Ectodermal cell (in vitro differentiated cells): ENCODE data around the gene TBC1D1.

Source experiments
- H3K27ac ChIP-seq: 2 replicates; pipeline ENCODE4 v1.7.0; 2013; ENCODE audit warnings: mild to moderate bottlenecking, low read depth, low read length; ENCODE audit not compliant: insufficient read depth, poor library complexity, severe bottlenecking
- H3K27me3 ChIP-seq: 2 replicates; pipeline ENCODE4 v1.7.0; 2013; ENCODE audit warnings: mild to moderate bottlenecking, low read length; ENCODE audit not compliant: insufficient read depth, control insufficient read depth, poor library complexity, severe bottlenecking
- H3K36me3 ChIP-seq: one replicate; pipeline ENCODE4 v1.7.0; 2013; ENCODE audit warnings: low read length; ENCODE audit not compliant: control insufficient read depth, insufficient read depth
- H3K4me1 ChIP-seq: one replicate; pipeline ENCODE4 v1.7.0; 2013; ENCODE audit warnings: low read length; ENCODE audit not compliant: control insufficient read depth, insufficient read depth
- H3K4me3 ChIP-seq: 2 replicates; pipeline ENCODE4 v1.7.0; 2013; ENCODE audit warnings: low read depth, low read length, control low read depth; ENCODE audit not compliant: insufficient read depth
- H3K9me3 ChIP-seq: 2 replicates; pipeline ENCODE4 v1.7.0; 2013; ENCODE audit warnings: mild to moderate bottlenecking, low read length, moderate library complexity; ENCODE audit not compliant: control insufficient read depth
- WGBS, 2 experiments: methylation state at CpG; one replicate each; pipeline ENCODE4 v1.1.7; 2013; ENCODE audit warnings: missing lambda C conversion rate in 2 of 2; 5-methylcytosine and 5-hydroxymethylcytosine counted together

Gene TBC1D1

DNA sequence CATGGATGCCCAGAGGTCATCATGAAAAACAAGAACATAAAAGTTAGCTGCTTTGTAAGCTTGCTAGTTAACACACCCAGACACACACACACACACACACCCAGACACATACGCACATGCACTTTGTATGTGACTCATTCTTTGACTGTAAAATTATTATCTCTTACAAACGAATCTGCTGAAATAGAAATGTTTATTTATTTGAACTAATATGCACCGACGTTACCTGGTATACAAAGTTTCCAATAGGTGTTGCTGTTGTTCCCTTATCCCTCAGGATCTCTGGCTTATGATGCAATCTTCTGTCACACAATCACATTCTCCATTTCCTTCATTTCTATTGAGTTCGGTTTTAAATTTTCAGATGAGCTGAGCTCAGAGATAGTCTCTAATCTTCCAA is 278.6 kb downstream of the TBC1D1 start:
- H3K4me1 ChIP-seq, result no peaks in the 10 kb centered on the region
- WGBS, 2 experiments, result 93 to 94% methylated on average over 5 of the region's 5 CpGs
- H3K27me3 ChIP-seq, result no peaks in the 10 kb centered on the region
- no peaks in the 10 kb centered on the region for H3K36me3 ChIP-seq
- no peak overlapping the region for H3K4me3 ChIP-seq
- no peaks in the 10 kb centered on the region for H3K9me3 ChIP-seq
- H3K27ac ChIP-seq, result no peak overlapping the region

DNA sequence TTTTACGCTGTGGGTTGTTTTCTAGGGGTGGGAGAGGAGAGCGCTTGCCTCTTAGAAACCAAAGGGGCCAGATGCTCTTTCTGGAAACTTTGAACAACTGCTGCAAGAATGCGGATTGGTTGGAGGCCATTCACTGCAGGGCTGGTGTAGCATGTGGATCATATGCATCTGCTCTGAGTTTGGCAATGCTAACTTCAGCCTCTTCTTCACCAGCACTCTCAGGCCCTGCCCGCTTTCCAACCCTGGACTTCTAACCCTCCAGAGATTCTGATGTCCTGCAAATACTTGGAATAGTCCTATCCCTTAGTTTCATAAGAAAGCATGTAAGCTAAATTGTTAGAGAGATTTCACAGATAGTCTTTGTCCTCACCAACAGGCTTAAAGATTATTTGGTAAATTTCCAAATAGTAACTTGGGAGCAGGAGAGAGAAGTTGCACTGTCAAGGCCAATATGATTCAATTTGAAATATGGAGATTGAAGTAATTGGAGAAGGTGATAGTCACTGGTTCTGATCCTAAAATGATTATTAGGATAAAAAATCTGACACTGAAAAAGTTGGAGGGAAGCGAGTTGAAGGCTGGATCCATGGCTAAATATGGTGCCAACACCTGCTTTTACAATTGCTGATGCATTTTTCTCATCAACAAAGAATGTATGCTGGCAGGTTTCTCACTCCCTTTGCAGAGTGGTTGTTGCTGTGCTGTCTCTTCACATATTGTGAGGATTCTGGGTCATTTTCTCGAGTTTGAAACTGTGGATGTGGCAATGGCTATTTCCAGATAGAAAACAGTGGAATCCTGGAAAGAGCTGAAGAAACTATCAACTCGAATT is 279.7 kb downstream of the TBC1D1 start:
- Histone ChIP-seq H3K27ac (no peak overlapping the region), H3K36me3 (no peaks in the 10 kb centered on the region), H3K4me1 (no peaks in the 10 kb centered on the region), H3K4me3 (no peak overlapping the region), H3K9me3 (no peaks in the 10 kb centered on the region), H3K27me3 (no peaks in the 10 kb centered on the region)
- WGBS, 2 experiments, result 95% methylated on average over 7 of the region's 7 CpGs

DNA sequence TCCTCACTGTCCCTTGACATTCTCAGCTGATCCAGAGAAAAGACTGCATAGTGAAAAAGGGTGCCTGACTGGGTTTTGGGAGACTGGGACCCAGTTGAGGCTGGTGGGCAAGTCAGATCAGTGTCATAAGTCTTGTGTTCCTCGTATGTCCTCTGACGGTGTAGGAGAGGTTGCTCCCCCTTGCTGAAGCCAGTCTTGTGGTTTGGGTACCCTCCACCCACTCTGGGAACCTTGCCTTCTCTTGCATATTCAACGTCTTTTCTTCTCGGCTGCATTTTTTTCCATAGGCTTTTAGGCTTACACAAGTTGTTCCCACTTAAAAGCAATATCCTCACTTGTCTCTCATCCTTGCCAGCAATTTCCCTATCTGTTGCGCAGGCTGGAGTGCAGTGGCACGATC is 281.2 kb downstream of the TBC1D1 start:
- Histone ChIP-seq H3K27me3 (no peaks in the 10 kb centered on the region), H3K36me3 (no peaks in the 10 kb centered on the region), H3K27ac (no peak overlapping the region), H3K9me3 (no peaks in the 10 kb centered on the region), H3K4me3 (no peak overlapping the region), H3K4me1 (no peaks in the 10 kb centered on the region)
- WGBS, 2 experiments, result 91 to 95% methylated on average over 6 of the region's 6 CpGs

DNA sequence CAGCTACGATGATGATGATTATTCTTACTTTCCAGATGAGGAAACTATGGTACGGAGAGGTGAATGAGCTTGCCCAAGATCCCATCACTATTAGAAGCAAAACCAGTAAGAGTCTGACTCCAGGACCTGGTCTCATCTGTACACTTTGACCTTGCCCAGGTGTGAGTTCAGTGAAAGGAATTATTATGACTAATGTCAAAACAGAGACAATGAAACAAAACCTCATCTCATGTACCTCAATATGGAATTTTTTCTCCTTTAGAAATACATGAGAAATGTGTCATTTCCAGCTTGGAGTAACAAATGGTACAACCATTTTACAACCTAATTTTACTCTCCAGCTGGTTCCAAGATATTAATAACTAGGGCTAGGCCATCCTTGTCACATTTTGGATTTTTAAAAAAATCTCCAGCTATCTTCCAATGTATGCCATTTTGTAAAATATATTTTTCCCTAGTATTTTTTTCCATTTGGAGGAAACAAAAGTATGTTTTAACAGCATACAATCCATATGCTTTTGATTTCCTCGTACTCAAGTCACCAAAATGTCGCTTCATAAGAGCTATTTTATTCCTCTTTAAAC is 283.1 kb downstream of the TBC1D1 start:
- Histone ChIP-seq H3K27ac (no peak overlapping the region), H3K9me3 (no peaks in the 10 kb centered on the region), H3K4me1 (no peaks in the 10 kb centered on the region), H3K4me3 (no peak overlapping the region), H3K27me3 (no peaks in the 10 kb centered on the region), H3K36me3 (no peaks in the 10 kb centered on the region)
- WGBS, 2 experiments, result 93 to 99% methylated on average over 4 of the region's 4 CpGs

DNA sequence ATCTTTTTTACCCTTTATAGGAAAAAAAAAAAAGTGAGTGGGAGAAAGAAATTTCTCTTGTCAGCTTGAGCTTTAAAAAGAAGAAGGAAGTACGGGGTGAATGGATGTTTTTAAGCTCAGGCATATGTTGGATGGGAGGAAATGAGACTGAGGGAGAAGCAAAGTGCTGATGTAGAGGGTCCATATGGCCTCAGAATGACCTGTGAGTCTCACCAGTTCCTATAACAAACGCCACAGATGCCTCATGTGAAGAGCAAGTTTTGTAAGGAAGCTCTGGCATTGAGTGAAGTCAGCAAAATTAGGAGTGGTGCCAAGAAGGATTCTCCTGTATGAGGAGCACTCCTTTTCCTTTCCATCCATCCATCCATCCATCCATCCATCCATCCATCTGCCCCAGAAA is 283.9 kb downstream of the TBC1D1 start:
- no peak overlapping the region for H3K4me3 ChIP-seq
- H3K27me3 ChIP-seq, result no peaks in the 10 kb centered on the region
- H3K27ac ChIP-seq, result no peak overlapping the region
- no peaks in the 10 kb centered on the region for H3K9me3 ChIP-seq
- WGBS, 2 experiments, result 81 to 91% methylated on average over 2 of the region's 2 CpGs
- no peaks in the 10 kb centered on the region for H3K36me3 ChIP-seq
- H3K4me1 ChIP-seq, result no peaks in the 10 kb centered on the region

DNA sequence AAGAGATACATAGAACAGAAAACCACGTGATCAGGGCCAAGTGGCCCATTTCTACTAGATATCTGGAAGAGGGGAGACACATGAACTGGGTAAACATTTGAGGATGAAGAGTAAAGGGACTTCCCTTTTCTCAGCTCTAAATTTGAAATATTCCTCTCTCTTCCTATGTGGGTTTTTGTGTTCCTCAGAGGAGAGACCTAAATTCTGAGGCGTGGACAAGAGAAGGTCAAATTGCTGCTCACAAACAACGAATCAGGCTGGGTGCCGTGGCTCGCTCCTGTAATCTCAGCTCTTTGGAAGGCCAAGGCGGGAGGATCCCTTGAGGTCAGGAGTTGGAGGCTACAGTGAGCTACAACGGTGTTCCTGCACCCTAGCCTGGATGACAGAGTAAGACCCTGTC is 285.3 kb downstream of the TBC1D1 start:
- H3K27me3 ChIP-seq, result no peaks in the 10 kb centered on the region
- H3K9me3 ChIP-seq, result no peaks in the 10 kb centered on the region
- H3K4me3 ChIP-seq, result no peak overlapping the region
- no peak overlapping the region for H3K27ac ChIP-seq
- 96 to 97% methylated on average over 7 of the region's 7 CpGs for WGBS, 2 experiments
- no peaks in the 10 kb centered on the region for H3K36me3 ChIP-seq
- H3K4me1 ChIP-seq, result no peaks in the 10 kb centered on the region

DNA sequence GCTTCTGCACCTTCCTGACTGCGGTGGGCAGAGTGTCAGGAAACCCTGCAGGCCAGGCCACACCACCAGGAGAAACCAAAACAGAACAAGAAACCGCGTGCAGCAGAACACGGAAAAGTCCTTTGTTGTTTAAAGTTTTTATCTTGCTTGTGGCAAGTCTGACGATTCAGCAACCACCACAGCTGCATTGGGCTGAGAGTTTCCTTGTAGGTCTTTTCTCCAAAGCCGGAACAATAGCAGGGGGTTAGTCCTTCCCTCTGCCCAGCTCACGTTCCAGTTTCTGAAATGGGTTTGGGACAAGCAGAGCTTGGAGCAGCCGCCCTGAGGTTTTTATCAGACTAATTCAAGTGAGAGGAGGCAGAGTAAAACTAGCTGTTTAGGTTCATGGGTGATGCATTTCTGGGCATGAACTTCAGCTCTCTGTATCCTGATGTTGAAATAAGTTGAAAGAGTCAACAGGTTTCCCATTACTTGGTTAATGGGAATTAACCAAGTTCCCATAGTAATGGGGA is 286.2 kb downstream of the TBC1D1 start:
- Histone ChIP-seq H3K36me3 (no peaks in the 10 kb centered on the region), H3K27me3 (no peaks in the 10 kb centered on the region), H3K4me3 (no peak overlapping the region), H3K4me1 (no peaks in the 10 kb centered on the region), H3K27ac (no peak overlapping the region), H3K9me3 (peaks cover 4% of the 10 kb centered on the region)
- WGBS, 2 experiments, result 87 to 88% methylated on average over 8 of the region's 8 CpGs

DNA sequence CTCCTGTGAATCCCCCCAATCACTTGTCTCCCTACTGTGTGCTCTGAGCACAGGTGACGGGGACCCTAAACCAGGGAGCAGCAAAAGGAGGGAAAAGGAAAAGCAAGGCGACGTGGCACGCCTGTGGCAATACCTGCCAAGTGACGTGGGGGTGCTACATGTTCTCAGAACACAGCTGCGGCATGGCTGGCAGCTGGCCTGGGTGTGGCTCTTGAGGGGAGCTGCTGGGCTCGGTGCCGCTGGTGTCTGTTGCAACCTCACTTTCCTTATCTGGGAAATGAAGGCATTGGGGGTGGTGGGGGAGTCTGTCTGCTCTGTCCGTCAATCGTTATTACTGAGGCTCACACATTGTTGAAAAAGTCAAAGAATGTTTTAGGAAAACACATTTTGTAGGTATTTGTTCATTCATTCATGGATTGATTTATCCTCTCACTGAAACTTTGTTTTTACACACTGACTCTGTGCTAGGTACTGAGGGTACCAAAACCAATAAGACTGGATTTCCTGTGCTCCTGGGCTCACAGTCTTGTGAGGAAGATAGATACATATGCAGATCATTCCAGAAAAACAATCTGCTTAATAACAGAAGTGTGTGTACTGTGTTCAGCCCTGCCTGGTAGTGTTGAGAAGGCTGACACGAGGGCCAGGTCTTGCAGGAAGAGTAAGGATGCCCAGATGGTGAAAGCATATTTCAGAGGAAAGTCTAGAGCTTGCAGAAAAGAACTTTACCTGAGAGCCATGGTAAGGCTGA is 286.9 kb downstream of the TBC1D1 start:
- no peak overlapping the region for H3K4me3 ChIP-seq
- H3K36me3 ChIP-seq, result no peaks in the 10 kb centered on the region
- no peak overlapping the region for H3K27ac ChIP-seq
- H3K27me3 ChIP-seq, result no peaks in the 10 kb centered on the region
- 92% methylated on average over 11 of the region's 11 CpGs for WGBS, 2 experiments
- no peaks in the 10 kb centered on the region for H3K4me1 ChIP-seq
- H3K9me3 ChIP-seq, result peaks cover 4% of the 10 kb centered on the region

DNA sequence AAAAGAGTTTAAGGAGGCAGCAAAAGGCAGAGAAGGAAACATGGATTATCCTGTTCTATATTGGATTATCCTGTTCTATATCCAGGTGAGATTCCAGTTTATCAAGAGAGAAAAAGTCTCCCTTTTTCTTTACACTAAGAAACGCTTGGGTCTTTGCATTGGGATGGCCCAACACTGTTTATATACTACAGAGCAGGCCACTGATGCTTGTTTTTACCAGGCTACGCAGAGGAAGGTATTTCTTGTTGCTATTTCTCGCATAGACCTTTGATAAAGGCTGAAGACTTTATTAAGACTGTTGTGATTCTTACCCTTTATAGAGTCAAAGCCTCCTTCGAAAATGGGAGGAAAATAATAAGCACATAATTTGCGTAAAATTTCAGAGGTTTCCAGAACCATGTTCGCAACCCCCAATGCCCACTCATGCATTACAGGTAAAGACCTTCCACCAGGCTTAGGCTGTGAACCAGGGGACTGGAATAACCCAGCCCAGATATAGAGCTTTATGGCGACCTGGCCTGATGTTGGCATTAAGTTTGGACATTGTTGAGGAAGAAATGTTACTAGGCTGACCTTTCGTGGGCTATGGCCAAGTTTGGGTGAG is 287.6 kb downstream of the TBC1D1 start:
- WGBS, 2 experiments, result 93 to 95% methylated on average over 8 of the region's 8 CpGs
- H3K4me3 ChIP-seq, result no peak overlapping the region
- no peak overlapping the region for H3K27ac ChIP-seq
- no peaks in the 10 kb centered on the region for H3K4me1 ChIP-seq
- peaks cover 4% of the 10 kb centered on the region for H3K9me3 ChIP-seq
- H3K36me3 ChIP-seq, result no peaks in the 10 kb centered on the region
- H3K27me3 ChIP-seq, result no peaks in the 10 kb centered on the region
